ENCODE results near the gene POM121L2. TPM values are rescaled to one million over a fixed set of nuclear protein-coding genes. Genes with fewer than 3 reads are reported as not detected.

The POM121L2 gene
- total RNA-seq, 1 experiment from 2014 or later: not detected

GRCh38 chr6:27296106-27296783, 15.8 kb downstream of the POM121L2 start:
- Mint-ChIP-seq H3K27me3 (ENCODE audit: low read depth) (peaks cover 25% of the 10 kb centered on the region), H3K9me3 (no peaks in the 10 kb centered on the region; a peak in 2 of 5 replicates), H3K36me3 (ENCODE audit: insufficient read depth in 1 of 3, low read depth in 3 of 3) (no peaks in the 10 kb centered on the region; a peak in 1 of 7 replicates), H3K27ac (peak overlapping the region in 1 of 3 experiments; percentile 87; a peak in 2 of 7 replicates), H3K4me1 (peaks cover 24 to 41% of the 10 kb centered on the region in 2 experiments), H3K4me3 (peak overlapping the region; percentile 87 to 89)
- Histone ChIP-seq H3K79me1 (ENCODE audit: insufficient read depth, low read depth, low read length, poor library complexity, severe bottlenecking) (no peaks in the 10 kb centered on the region), H3K27ac (ENCODE audit: insufficient read length, low read depth, low read length) (no peak overlapping the region), H3K23me2 (ENCODE audit: insufficient read length, low read depth, low read length, poor library complexity, severe bottlenecking) (peaks cover 18% of the 10 kb centered on the region), H3K9me3 (ENCODE audit: control insufficient read depth, low read depth, low read length) (no peaks in the 10 kb centered on the region), H2AK5ac (ENCODE audit: insufficient read length, low read length) (no peak overlapping the region), H3K4me2 (ENCODE audit: insufficient read depth, insufficient read length, low read length) (peak overlapping the region; percentile 94), H3K18ac (ENCODE audit: insufficient read length, low read depth, low read length) (no peak overlapping the region), H3K27me3 (ENCODE audit: insufficient read depth, low read length) (no peaks in the 10 kb centered on the region), H3K14ac (ENCODE audit: insufficient read depth, low read length) (no peak overlapping the region), H2BK20ac (ENCODE audit: low read depth, low read length, poor library complexity, severe bottlenecking) (no peak overlapping the region), H4K91ac (ENCODE audit: insufficient read length, low read depth, low read length) (no peak overlapping the region), H2BK12ac (ENCODE audit: insufficient read length, low read depth, low read length) (no peak overlapping the region), H3K4ac (ENCODE audit: low read depth, low read length) (no peak overlapping the region), H3K4me1 (ENCODE audit: insufficient read depth, low read length) (no peaks in the 10 kb centered on the region; the same call in 1 of the 2 replicates), H2AFZ (ENCODE audit: low read length) (peak overlapping the region; percentile 70), H3T11ph (ENCODE audit: low read length) (no peak overlapping the region), H3K56ac (ENCODE audit: insufficient read length, low read depth, low read length) (no peak overlapping the region), H3K9ac (ENCODE audit: extremely low read depth, insufficient read length, low read length) (peak overlapping the region; percentile 48), H2BK5ac (ENCODE audit: insufficient read length, low read length) (no peak overlapping the region), H4K20me1 (ENCODE audit: control insufficient read depth, insufficient read depth, insufficient read length) (no peaks in the 10 kb centered on the region), H3K79me2 (ENCODE audit: insufficient read depth, low read length) (no peaks in the 10 kb centered on the region), H4K5ac (ENCODE audit: insufficient read length, low read depth, low read length) (no peak overlapping the region), H4K8ac (replicated peaks; ENCODE audit: insufficient read length, low read depth, low read length) (no peak overlapping the region), H2BK120ac (ENCODE audit: low read depth, low read length, poor library complexity, severe bottlenecking) (no peak overlapping the region), H3K23ac (ENCODE audit: insufficient read length, low read depth, low read length) (no peak overlapping the region), H2BK15ac (ENCODE audit: low read depth, low read length) (no peak overlapping the region)
- no peak for TF ChIP-seq CTCF (conservative IDR thresholded peaks at IDR 0.05)
- DNase-seq: peak; percentile 85
- WGBS (ENCODE audit: extremely low coverage, insufficient read length, low lambda C conversion rate): no CpG with 5 or more reads among the region's 27 CpGs
